ENCODE measurements around the gene CALHM3. TPM values are rescaled to one million over a fixed set of nuclear protein-coding genes. Genes with fewer than 3 reads are reported as not detected.

Gene CALHM3
- polyA plus RNA-seq, 1 donor from 2014 or later = not detected

DNA sequence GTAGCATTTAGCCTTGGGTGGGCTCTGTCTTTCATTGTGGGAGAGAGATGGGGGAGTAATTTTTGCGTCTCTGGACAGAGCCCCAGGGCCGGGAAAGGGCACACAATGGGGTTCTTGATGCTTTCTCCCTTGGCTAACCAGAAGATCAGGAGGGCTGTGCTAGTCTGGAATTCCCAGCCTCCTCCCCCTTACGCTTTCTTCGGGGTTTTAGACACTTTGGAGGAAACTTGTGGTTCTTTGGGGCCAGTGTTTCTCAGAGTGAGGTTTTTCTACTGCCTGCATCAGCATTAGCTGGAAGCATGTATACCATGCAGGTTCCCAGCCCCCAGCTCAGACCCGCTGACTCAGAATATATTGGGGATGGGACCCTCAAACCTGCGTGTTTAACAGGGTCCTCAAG lies 21.4 kb upstream of the CALHM3 start:
- Histone ChIP-seq H3K27me3 (ENCODE audit: insufficient read depth, low read depth, low read length) (no peaks in the 10 kb centered on the region), H3K9ac (ENCODE audit: low read length) (no peak overlapping the region), H3K36me3 (ENCODE audit: insufficient read depth, low read length) (no peaks in the 10 kb centered on the region), H3K9me3 (ENCODE audit: low read length) (no peaks in the 10 kb centered on the region), H3K79me2 (replicated peaks; ENCODE audit: insufficient read depth, low read length) (peaks cover 37% of the 10 kb centered on the region), H4K20me1 (ENCODE audit: insufficient read depth) (no peaks in the 10 kb centered on the region), H3K4me2 (ENCODE audit: low read length) (no peak overlapping the region), H3K4me3 (ENCODE audit: low read length) (no peak overlapping the region), H3K27ac (ENCODE audit: low read length) (no peak overlapping the region), H3F3A (ENCODE audit: insufficient read depth, low read length, poor library complexity, severe bottlenecking) (no peaks in the 10 kb centered on the region), H3K9me2 (ENCODE audit: insufficient read depth, low read length) (no peaks in the 10 kb centered on the region), H2AFZ (ENCODE audit: low read depth, low read length) (no peak overlapping the region)
- TF ChIP-seq REST (IDR thresholded peaks at IDR 0.05; ENCODE audit: borderline replicate concordance) (no peak), POLR2AphosphoS5 (IDR thresholded peaks at IDR 0.05) (no peak), TAF1 (IDR thresholded peaks at IDR 0.05; ENCODE audit: low read depth) (no peak), CTCF (IDR thresholded peaks at IDR 0.05; ENCODE audit: poor library complexity, severe bottlenecking) (no peak), RAD21 (conservative IDR thresholded peaks at IDR 0.05) (no peak), MXI1 (conservative IDR thresholded peaks at IDR 0.05; ENCODE audit: poor library complexity, severe bottlenecking) (no peak), EP300 (conservative IDR thresholded peaks at IDR 0.05; ENCODE audit: poor library complexity, severe bottlenecking) (no peak), SMC3 (conservative IDR thresholded peaks at IDR 0.05; ENCODE audit: poor library complexity) (no peak), EZH2 (IDR thresholded peaks at IDR 0.05; ENCODE audit: borderline replicate concordance, insufficient read depth, low read length, poor library complexity, severe bottlenecking) (no peak)

- Histone ChIP-seq H3K9me2 (ENCODE audit: insufficient read depth, low read length) (no peaks in the 10 kb centered on the region), H4K20me1 (ENCODE audit: insufficient read depth) (no peaks in the 10 kb centered on the region), H3K4me2 (ENCODE audit: low read length) (no peak overlapping the region), H3K9me3 (ENCODE audit: low read length) (no peaks in the 10 kb centered on the region), H3K36me3 (ENCODE audit: insufficient read depth, low read length) (no peaks in the 10 kb centered on the region), H3K4me3 (ENCODE audit: low read length) (no peak overlapping the region), H3K9ac (ENCODE audit: low read length) (no peak overlapping the region), H2AFZ (ENCODE audit: low read depth, low read length) (no peak overlapping the region), H3K27me3 (ENCODE audit: insufficient read depth, low read depth, low read length) (peaks cover 3% of the 10 kb centered on the region), H3F3A (ENCODE audit: insufficient read depth, low read length, poor library complexity, severe bottlenecking) (no peaks in the 10 kb centered on the region), H3K79me2 (replicated peaks; ENCODE audit: insufficient read depth, low read length) (peaks cover 37% of the 10 kb centered on the region), H3K27ac (ENCODE audit: low read length) (no peak overlapping the region)
- no peak for TF ChIP-seq MXI1 (conservative IDR thresholded peaks at IDR 0.05; ENCODE audit: poor library complexity, severe bottlenecking)
- TF ChIP-seq EP300 (conservative IDR thresholded peaks at IDR 0.05; ENCODE audit: poor library complexity, severe bottlenecking) = no peak
- TF ChIP-seq SMC3 (conservative IDR thresholded peaks at IDR 0.05; ENCODE audit: poor library complexity) = no peak
- no peak for TF ChIP-seq RAD21 (conservative IDR thresholded peaks at IDR 0.05)
- TF ChIP-seq REST (IDR thresholded peaks at IDR 0.05; ENCODE audit: borderline replicate concordance) = no peak
- no peak for TF ChIP-seq POLR2AphosphoS5 (IDR thresholded peaks at IDR 0.05)
- no peak for TF ChIP-seq CTCF (IDR thresholded peaks at IDR 0.05; ENCODE audit: poor library complexity, severe bottlenecking)
- TF ChIP-seq TAF1 (IDR thresholded peaks at IDR 0.05; ENCODE audit: low read depth) = no peak
- TF ChIP-seq EZH2 (IDR thresholded peaks at IDR 0.05; ENCODE audit: borderline replicate concordance, insufficient read depth, low read length, poor library complexity, severe bottlenecking) = no peak
These were observed 20.8 kb upstream of the CALHM3 start for GRCh38 chr10:103499881-103500280.
